Ishikawa (cell line): Measurements from ENCODE around the gene TCF15.

Experiments
- CEBPB ChIP-seq: IDR thresholded peaks from 2 replicates; pipeline ENCODE4 v1.6.1; 2012
- CREB1 ChIP-seq: IDR thresholded peaks from 2 replicates; pipeline ENCODE4 v1.6.1; 2012; ENCODE audit warnings: low read depth
- EGR1 ChIP-seq: IDR thresholded peaks from 2 replicates; pipeline ENCODE4 v1.6.1; 2012
- EP300 ChIP-seq: IDR thresholded peaks from 2 replicates; pipeline ENCODE4 v1.6.1; 2012; ENCODE audit warnings: borderline replicate concordance
- FOXM1 ChIP-seq: IDR thresholded peaks from 2 replicates; pipeline ENCODE4 v1.6.1; 2012; ENCODE audit warnings: low read depth, borderline replicate concordance
- MAX ChIP-seq: IDR thresholded peaks from 2 replicates; pipeline ENCODE4 v1.6.1; 2012
- NFIC ChIP-seq: IDR thresholded peaks from 2 replicates; pipeline ENCODE4 v1.6.1; 2012
- RAD21 ChIP-seq: IDR thresholded peaks from 2 replicates; pipeline ENCODE4 v1.6.1; 2012; ENCODE audit warnings: low read depth
- REST ChIP-seq: IDR thresholded peaks from 2 replicates; pipeline ENCODE4 v1.6.1; 2012; ENCODE audit warnings: low read depth, mild to moderate bottlenecking
- TAF1 ChIP-seq: IDR thresholded peaks from 2 replicates; pipeline ENCODE4 v1.6.1; 2012; ENCODE audit warnings: low read depth, mild to moderate bottlenecking
- TCF12 ChIP-seq: IDR thresholded peaks from 2 replicates; pipeline ENCODE4 v1.6.1; 2012; ENCODE audit warnings: low read depth
- USF1 ChIP-seq: IDR thresholded peaks from 2 replicates; pipeline ENCODE4 v1.6.1; 2012
- YY1 ChIP-seq: IDR thresholded peaks from 2 replicates; pipeline ENCODE4 v1.6.1; 2012; ENCODE audit warnings: low read depth
- ZBTB7A ChIP-seq: IDR thresholded peaks from 2 replicates; pipeline ENCODE4 v1.6.1; 2012; ENCODE audit warnings: low read depth

The TCF15 gene

GRCh38 chr20:654417-654750, 44.3 kb upstream of the TCF15 start:
- TF ChIP-seq REST (no peak), EGR1 (no peak), CEBPB (no peak), YY1 (no peak), CREB1 (no peak), EP300 (no peak), RAD21 (no peak), ZBTB7A (no peak), FOXM1 (no peak), MAX (no peak), TAF1 (no peak)

GRCh38 chr20:653590-654416, 43.7 kb upstream of the TCF15 start:
- TF ChIP-seq REST (no peak), CREB1 (no peak), ZBTB7A (no peak; the same call in 1 of the 2 replicates), MAX (no peak), USF1 (no peak), YY1 (no peak), FOXM1 (no peak), CEBPB (no peak)

GRCh38 chr20:653110-653589, 43.0 kb upstream of the TCF15 start, which contains the start of gene SRXN1:
Gene SRXN1, minus strand, starts transcription at chr20:653200. Its CDS starts 15 bp downstream, at chr20:653185.
- peak; percentile 39; the same call in 1 of the 2 replicates for TF ChIP-seq RAD21
- peak; percentile 34; the same call in 1 of the 2 replicates for TF ChIP-seq MAX
- no peak for TF ChIP-seq FOXM1
- TF ChIP-seq EP300, result peak; percentile 22; the same call in 1 of the 2 replicates
- no peak for TF ChIP-seq TAF1
- TF ChIP-seq EGR1, result peak; percentile 72
- TF ChIP-seq NFIC, result no peak

GRCh38 chr20:652615-653109, 42.6 kb upstream of the TCF15 start:
- TF ChIP-seq EGR1 (no peak), EP300 (no peak), MAX (peak; percentile 82), ZBTB7A (0 out of 2 replicates have a peak, but pooled peaks have one; percentile 3), TCF12 (no peak), TAF1 (0 out of 2 replicates have a peak, but pooled peaks have one; percentile 12), FOXM1 (no peak), RAD21 (no peak), CREB1 (no peak)

- TF ChIP-seq TCF12 (no peak), TAF1 (no peak), MAX (no peak), EP300 (no peak), CEBPB (no peak)
Measured at GRCh38 chr20:651713-652614, 41.9 kb upstream of the TCF15 start.
